ENCODE results near the gene GARIN3. TPM values are rescaled to one million over a fixed set of nuclear protein-coding genes. Genes with fewer than 3 reads are reported as not detected.
"Not testable (repeated sequence)": the region's sequence is repeated elsewhere in the genome, so short reads cannot be mapped to it uniquely, and the experiment has no call there.

The GARIN3 gene
- total RNA-seq, 1 donor from 2014 or later = not detected

GRCh38 chr5:157214415-157214814 is 48.4 kb upstream of the GARIN3 start:
- H3K4me1 ChIP-seq = no peaks in the 10 kb centered on the region
- no peak overlapping the region for H3K27ac ChIP-seq
- peaks cover 8% of the 10 kb centered on the region for H3K4me1 Mint-ChIP-seq
- H3K9me3 Mint-ChIP-seq = no peaks in the 10 kb centered on the region
- no peaks in the 10 kb centered on the region for H3K36me3 ChIP-seq
- no peaks in the 10 kb centered on the region for H3K36me3 Mint-ChIP-seq
- H3K9me3 ChIP-seq (ENCODE audit: low read depth) = no peaks in the 10 kb centered on the region
- no peak overlapping the region for H3K4me3 Mint-ChIP-seq
- TF ChIP-seq EZH2phosphoT487 (IDR thresholded peaks at IDR 0.05) (no peak), CTCF (IDR thresholded peaks at IDR 0.05) (no peak), EZH2 (IDR thresholded peaks at IDR 0.05) (no peak)
- no peak overlapping the region for H2AFZ ChIP-seq (replicated peaks)
- no peaks in the 10 kb centered on the region for H3F3A ChIP-seq (ENCODE audit: low read depth)
- no peak for DNase-seq (ENCODE audit: low spot score)
- H3K4me3 ChIP-seq = no peak overlapping the region
- H3K79me2 ChIP-seq (ENCODE audit: low read depth) = no peaks in the 10 kb centered on the region
- no peak overlapping the region for H3K9ac ChIP-seq
- H3K27ac Mint-ChIP-seq = no peak overlapping the region
- H3K4me2 ChIP-seq = no peak overlapping the region
- H3K27me3 Mint-ChIP-seq (ENCODE audit: insufficient read depth, low read depth) = peaks cover 3% of the 10 kb centered on the region
- no peaks in the 10 kb centered on the region for H4K20me1 ChIP-seq (ENCODE audit: low read depth)
- H3K27me3 ChIP-seq = no peaks in the 10 kb centered on the region

- no peaks in the 10 kb centered on the region for H3K9me3 Mint-ChIP-seq
Measured at GRCh38 chr5:157213527-157214243, 47.6 kb upstream of the GARIN3 start.

GRCh38 chr5:157212307-157212706 is 46.2 kb upstream of the GARIN3 start:
- Histone ChIP-seq H4K20me1 (ENCODE audit: low read depth) (no peaks in the 10 kb centered on the region), H3K4me3 (no peak overlapping the region), H3K36me3 (no peaks in the 10 kb centered on the region), H3K79me2 (ENCODE audit: low read depth) (no peaks in the 10 kb centered on the region), H3K27me3 (no peaks in the 10 kb centered on the region), H3K9me3 (ENCODE audit: low read depth) (no peaks in the 10 kb centered on the region), H3K9ac (no peak overlapping the region), H3K4me1 (no peaks in the 10 kb centered on the region), H3F3A (ENCODE audit: low read depth) (no peaks in the 10 kb centered on the region), H2AFZ (replicated peaks) (no peak overlapping the region), H3K4me2 (no peak overlapping the region), H3K27ac (no peak overlapping the region)
- peaks cover 6% of the 10 kb centered on the region for H3K4me1 Mint-ChIP-seq
- peaks cover 2% of the 10 kb centered on the region for H3K9me3 Mint-ChIP-seq
- no peak for DNase-seq (ENCODE audit: low spot score)
- no peak overlapping the region for H3K27ac Mint-ChIP-seq
- H3K4me3 Mint-ChIP-seq = no peak overlapping the region
- no peaks in the 10 kb centered on the region for H3K36me3 Mint-ChIP-seq
- no peak for TF ChIP-seq EZH2 (IDR thresholded peaks at IDR 0.05)
- no peak for TF ChIP-seq CTCF (IDR thresholded peaks at IDR 0.05)
- no peak for TF ChIP-seq EZH2phosphoT487 (IDR thresholded peaks at IDR 0.05)
- peaks cover 3% of the 10 kb centered on the region for H3K27me3 Mint-ChIP-seq (ENCODE audit: insufficient read depth, low read depth)

More at GRCh38 chr5:157213527-157214243, 47.6 kb upstream of the GARIN3 start:
- Histone ChIP-seq H3K9ac (no peak overlapping the region), H3K4me2 (no peak overlapping the region), H2AFZ (replicated peaks) (no peak overlapping the region), H4K20me1 (ENCODE audit: low read depth) (no peaks in the 10 kb centered on the region), H3K27me3 (no peaks in the 10 kb centered on the region), H3K36me3 (no peaks in the 10 kb centered on the region), H3K4me3 (no peak overlapping the region), H3F3A (ENCODE audit: low read depth) (no peaks in the 10 kb centered on the region), H3K9me3 (ENCODE audit: low read depth) (no peaks in the 10 kb centered on the region), H3K27ac (no peak overlapping the region), H3K79me2 (ENCODE audit: low read depth) (no peaks in the 10 kb centered on the region), H3K4me1 (no peaks in the 10 kb centered on the region)
- H3K4me3 Mint-ChIP-seq = no peak overlapping the region
- H3K27me3 Mint-ChIP-seq (ENCODE audit: insufficient read depth, low read depth) = peaks cover 3% of the 10 kb centered on the region
- TF ChIP-seq EZH2phosphoT487 (IDR thresholded peaks at IDR 0.05) (no peak), CTCF (IDR thresholded peaks at IDR 0.05) (no peak), EZH2 (IDR thresholded peaks at IDR 0.05) (no peak)
- H3K36me3 Mint-ChIP-seq = no peaks in the 10 kb centered on the region
- no peak overlapping the region for H3K27ac Mint-ChIP-seq
- peaks cover 8% of the 10 kb centered on the region for H3K4me1 Mint-ChIP-seq
- no peak for DNase-seq (ENCODE audit: low spot score)

GRCh38 chr5:157210652-157211051 is 44.6 kb upstream of the GARIN3 start:
- not testable (repeated sequence) for H3K36me3 Mint-ChIP-seq; H3K9ac ChIP-seq; H3K27me3 ChIP-seq; H2AFZ ChIP-seq (replicated peaks); H3K4me3 Mint-ChIP-seq; H4K20me1 ChIP-seq (ENCODE audit: low read depth); H3K4me1 Mint-ChIP-seq; H3K4me3 ChIP-seq; H3K9me3 ChIP-seq (ENCODE audit: low read depth); H3K4me2 ChIP-seq; H3K4me1 ChIP-seq; H3K79me2 ChIP-seq (ENCODE audit: low read depth); H3K27me3 Mint-ChIP-seq (ENCODE audit: insufficient read depth, low read depth); H3K27ac Mint-ChIP-seq; H3F3A ChIP-seq (ENCODE audit: low read depth); H3K36me3 ChIP-seq; DNase-seq (ENCODE audit: low spot score); H3K9me3 Mint-ChIP-seq; H3K27ac ChIP-seq

All from neural progenitor cell (in vitro differentiated cells).